Activated T-helper 1 cell treated with anti-CD3 and anti-CD28 coated beads, Interleukin-12 subunit alpha, Interleukin-12 subunit beta, Interleukin-2, Interleukin-4 antibody, amounts not matched to agents 30 ng/mL and 10 ng/mL and 1 ng/mL, durations not matched to agents 14 hours and 24 hours and 36 hours (primary cell): Measurements from ENCODE around the gene COL4A2. TPM values are rescaled to one million over a fixed set of nuclear protein-coding genes. Genes with fewer than 3 reads are reported as not detected.
A peak's percentile ranks its signal among the peaks of the same experiment; 100 is the strongest.
"Not testable (repeated sequence)": the region's sequence is repeated elsewhere in the genome, so short reads cannot be mapped to it uniquely, and the experiment has no call there.

Source experiments
- DNase-seq: peaks from one replicate; pipeline ENCODE4 v3.0.0; 2021; ENCODE audit warnings: low spot score
- H3K27ac Mint-ChIP-seq: one replicate; pipeline ENCODE4 v1.8.0; 2021; ENCODE audit warnings: mild to moderate bottlenecking, mixed read lengths
- H3K27me3 Mint-ChIP-seq: one replicate; pipeline ENCODE4 v1.8.0; 2022; ENCODE audit warnings: mild to moderate bottlenecking, moderate library complexity, mixed read lengths; ENCODE audit not compliant: insufficient read depth
- H3K36me3 Mint-ChIP-seq: one replicate; pipeline ENCODE4 v1.8.0; 2021; ENCODE audit warnings: low read depth, mixed read lengths
- H3K4me1 Mint-ChIP-seq: one replicate; pipeline ENCODE4 v1.8.0; 2021; ENCODE audit warnings: low read depth, mixed read lengths
- H3K4me3 Mint-ChIP-seq: one replicate; pipeline ENCODE4 v1.8.0; 2021; ENCODE audit warnings: mild to moderate bottlenecking, moderate library complexity, mixed read lengths
- H3K9me3 Mint-ChIP-seq: one replicate; pipeline ENCODE4 v1.8.0; 2021; ENCODE audit warnings: mixed read lengths
- intact Hi-C: fragments of 100-400 bp; cut with micrococcal nuclease; formaldehyde crosslinking; loops from one replicate; pipeline ENCODE4 v1.15.1; 2024
- total RNA-seq: library from RNA; stranded (reverse); gene quantifications from 2 replicates; pipeline ENCODE4 v1.2.3, GENCODE V29; 2022

Gene COL4A2
- total RNA-seq, 1 donor from 2014 or later: not detected

GRCh38 chr13:110307767-110308655 lies 927 bp downstream of the COL4A2 start:
- Mint-ChIP-seq H3K27me3 (peaks cover 81% of the 10 kb centered on the region), H3K36me3 (no peaks in the 10 kb centered on the region), H3K4me1 (peaks cover 15% of the 10 kb centered on the region), H3K4me3 (no peak overlapping the region), H3K9me3 (no peaks in the 10 kb centered on the region), H3K27ac (peak overlapping the region; percentile 78)
- no peak for DNase-seq
- intact Hi-C loops: loop anchor here (5.0 kb wide), 2 partner anchors 104 to 1754 kb away; no protein-coding TSS in a partner anchor

DNA sequence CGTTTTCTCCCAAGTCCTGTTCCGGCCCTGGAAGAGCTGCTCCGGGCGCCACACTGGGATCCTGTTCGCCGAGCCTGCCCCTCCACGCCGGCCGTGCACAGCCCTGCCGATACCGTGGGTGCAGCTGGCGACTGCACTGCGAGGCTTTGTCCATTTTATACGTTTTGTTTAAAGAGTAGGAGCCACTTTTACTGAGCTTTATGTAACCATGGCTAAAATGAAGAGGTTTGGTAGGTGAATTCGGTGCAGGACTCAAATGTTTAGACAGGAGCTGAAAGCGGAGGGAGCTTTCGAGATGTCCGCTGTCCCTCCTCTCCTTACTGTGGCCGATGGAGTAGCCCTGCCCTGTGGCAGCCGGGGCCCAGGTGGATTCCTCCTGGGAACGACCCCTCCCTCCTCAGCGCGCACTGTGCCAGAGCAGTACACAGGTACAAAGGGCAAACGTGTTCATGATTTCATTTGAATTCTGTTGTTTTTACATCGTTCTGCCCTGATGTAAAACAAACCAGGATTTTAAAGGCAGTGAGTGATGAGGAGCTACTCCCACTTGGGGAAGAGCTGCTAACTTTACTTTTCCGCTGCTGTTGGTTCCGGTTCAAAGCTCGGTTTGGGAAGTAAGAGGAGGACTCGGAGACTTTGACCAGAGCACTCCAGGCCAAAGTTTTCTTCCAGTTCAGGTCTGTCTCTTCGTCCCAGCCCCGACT lies 1.7 kb downstream of the COL4A2 start:
- Mint-ChIP-seq H3K4me1 (peaks cover 15% of the 10 kb centered on the region), H3K27ac (no peak overlapping the region), H3K27me3 (peaks cover 75% of the 10 kb centered on the region), H3K36me3 (no peaks in the 10 kb centered on the region), H3K4me3 (no peak overlapping the region), H3K9me3 (no peaks in the 10 kb centered on the region)
- DNase-seq: no peak
- intact Hi-C loops: loop anchor here (5.0 kb wide), 2 partner anchors 103 to 1753 kb away; no protein-coding TSS in a partner anchor

GRCh38 chr13:110309661-110310524 lies 2.8 kb downstream of the COL4A2 start:
- Mint-ChIP-seq H3K36me3 (no peaks in the 10 kb centered on the region), H3K4me3 (no peak overlapping the region), H3K27me3 (peaks cover 65% of the 10 kb centered on the region), H3K9me3 (no peaks in the 10 kb centered on the region), H3K4me1 (peaks cover 15% of the 10 kb centered on the region), H3K27ac (no peak overlapping the region)
- intact Hi-C loops: loop anchor here (5.0 kb wide), 2 partner anchors 102 to 1752 kb away; no protein-coding TSS in a partner anchor
- no peak for DNase-seq

DNA sequence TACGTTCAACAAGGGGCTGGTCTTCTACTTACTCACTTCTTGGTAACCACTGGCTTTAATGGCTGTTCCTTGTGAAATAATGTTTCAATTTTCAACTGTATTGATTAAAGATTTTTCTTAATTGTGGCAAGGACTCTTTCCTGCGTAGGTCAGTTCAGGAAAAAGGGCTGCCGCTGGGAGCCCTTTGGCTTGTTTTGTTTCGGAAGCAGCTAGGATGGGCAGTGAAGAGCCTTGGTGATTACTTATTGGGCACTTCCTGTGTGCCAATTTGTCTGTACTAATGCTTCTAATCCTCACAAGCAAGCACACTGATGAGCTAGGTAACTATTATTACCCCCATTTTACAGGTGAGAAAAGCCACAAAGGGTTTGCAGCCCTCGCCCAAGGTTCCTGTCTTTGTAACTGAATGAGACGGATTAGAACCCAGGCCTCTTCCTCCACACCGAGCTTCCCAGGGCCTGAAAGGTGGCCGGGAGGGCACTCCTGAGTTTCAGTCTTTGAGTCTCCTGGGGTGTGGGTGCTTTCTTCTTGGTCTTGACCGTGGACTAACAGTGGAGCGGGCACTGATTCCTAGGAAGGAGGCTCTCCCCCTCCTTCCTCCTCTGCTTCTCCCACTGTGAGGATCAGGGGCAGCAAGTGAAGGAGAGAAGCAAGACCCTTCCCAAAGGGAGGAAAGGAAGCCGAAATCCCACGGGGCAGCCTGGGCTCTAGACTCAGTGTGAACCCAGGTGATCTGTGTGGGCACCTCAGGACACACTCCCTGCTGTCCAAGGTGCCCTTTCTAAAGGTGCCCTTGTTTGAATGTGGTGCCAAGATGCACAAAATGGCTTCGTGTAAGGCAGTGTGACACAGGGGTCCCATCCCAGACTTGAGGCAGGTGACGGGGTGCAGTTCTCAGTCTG lies 3.7 kb downstream of the COL4A2 start:
- intact Hi-C loops: no loop called here
- H3K27me3 Mint-ChIP-seq: peaks cover 63% of the 10 kb centered on the region

DNA sequence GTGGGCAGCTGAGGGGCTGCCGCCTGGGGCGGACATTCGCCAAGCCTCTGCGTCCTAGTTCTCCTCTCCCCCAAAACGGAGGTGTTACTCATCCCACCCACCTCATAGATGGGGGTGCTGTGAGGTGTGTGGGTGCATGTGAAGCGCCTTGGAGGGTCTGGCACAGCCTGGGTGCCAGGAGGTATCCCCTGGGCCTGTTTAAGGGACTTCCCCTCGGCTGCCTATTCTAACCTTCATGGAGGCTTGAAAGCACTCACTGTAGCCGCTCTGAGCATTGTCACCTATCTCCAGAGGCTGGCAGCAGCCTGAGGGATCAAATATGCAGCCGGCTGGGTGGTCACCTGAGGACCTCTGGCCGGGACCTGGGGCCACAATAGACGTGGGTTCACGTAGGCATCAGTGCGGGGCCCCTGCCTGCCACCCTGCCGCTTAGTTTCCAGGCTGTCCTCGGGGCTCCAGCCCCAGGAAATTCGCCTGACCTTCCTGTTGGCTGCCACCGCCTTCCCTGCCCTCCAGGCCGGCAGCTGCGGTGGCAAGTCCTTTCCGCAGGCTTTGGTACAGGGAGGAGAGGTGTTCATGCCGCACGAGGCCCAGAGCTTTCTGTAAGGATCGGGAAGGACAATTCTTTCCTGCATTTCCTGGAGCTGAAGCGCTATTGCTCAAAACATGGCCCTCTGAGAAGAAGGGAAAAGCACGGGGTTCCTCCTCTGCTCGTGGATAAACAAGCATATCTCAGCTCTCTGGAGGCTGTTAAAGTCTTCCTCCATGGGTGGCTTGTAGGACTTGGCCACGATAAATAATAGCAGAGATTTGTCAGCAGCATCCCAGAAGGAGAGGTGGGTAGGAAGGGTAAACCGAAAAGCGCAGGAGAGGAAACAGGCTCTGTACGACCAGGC lies 4.6 kb downstream of the COL4A2 start:
- Mint-ChIP-seq H3K4me3 (no peak overlapping the region), H3K4me1 (peaks cover 8% of the 10 kb centered on the region), H3K9me3 (no peaks in the 10 kb centered on the region), H3K27ac (no peak overlapping the region), H3K36me3 (no peaks in the 10 kb centered on the region), H3K27me3 (peaks cover 64% of the 10 kb centered on the region)
- no peak for DNase-seq
- intact Hi-C loops: no loop called here

More for the DNA sequence above, 3.7 kb downstream of the COL4A2 start:
- Mint-ChIP-seq H3K36me3 (no peaks in the 10 kb centered on the region), H3K4me3 (no peak overlapping the region), H3K9me3 (no peaks in the 10 kb centered on the region), H3K4me1 (peaks cover 11% of the 10 kb centered on the region), H3K27ac (no peak overlapping the region)
- no peak for DNase-seq

- H3K9me3 Mint-ChIP-seq: no peaks in the 10 kb centered on the region
- H3K4me1 Mint-ChIP-seq: peaks cover 8% of the 10 kb centered on the region
- H3K4me3 Mint-ChIP-seq: no peak overlapping the region
- no peak for DNase-seq
- H3K36me3 Mint-ChIP-seq: no peaks in the 10 kb centered on the region
- no peak overlapping the region for H3K27ac Mint-ChIP-seq
- intact Hi-C loops: no loop called here
- peaks cover 64% of the 10 kb centered on the region for H3K27me3 Mint-ChIP-seq
These were observed 5.4 kb downstream of the COL4A2 start for GRCh38 chr13:110312339-110313031.

DNA sequence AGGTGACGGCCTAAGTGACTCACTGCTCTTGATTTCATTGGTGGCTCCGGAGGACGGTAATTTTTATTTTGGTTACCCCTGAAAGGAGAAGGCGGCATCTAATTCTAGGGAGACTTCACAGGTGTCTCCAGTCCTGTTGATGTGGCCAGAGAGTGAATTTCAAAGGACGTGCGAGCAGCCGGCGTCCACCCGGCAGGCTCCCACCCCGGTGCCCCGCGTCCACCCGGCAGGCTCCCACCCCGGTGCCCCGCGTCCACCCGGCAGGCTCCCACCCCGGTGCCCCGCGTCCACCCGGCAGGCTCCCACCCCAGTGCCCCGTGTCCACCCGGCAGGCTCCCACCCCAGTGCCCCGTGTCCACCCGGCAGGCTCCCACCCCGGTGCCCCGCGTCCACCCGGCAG lies 6.2 kb downstream of the COL4A2 start:
- H3K9me3 Mint-ChIP-seq, H3K36me3 Mint-ChIP-seq, intact Hi-C loops, H3K4me1 Mint-ChIP-seq, H3K27ac Mint-ChIP-seq, H3K4me3 Mint-ChIP-seq, DNase-seq: not testable (repeated sequence)
- H3K27me3 Mint-ChIP-seq: peaks cover 64% of the 10 kb centered on the region

DNA sequence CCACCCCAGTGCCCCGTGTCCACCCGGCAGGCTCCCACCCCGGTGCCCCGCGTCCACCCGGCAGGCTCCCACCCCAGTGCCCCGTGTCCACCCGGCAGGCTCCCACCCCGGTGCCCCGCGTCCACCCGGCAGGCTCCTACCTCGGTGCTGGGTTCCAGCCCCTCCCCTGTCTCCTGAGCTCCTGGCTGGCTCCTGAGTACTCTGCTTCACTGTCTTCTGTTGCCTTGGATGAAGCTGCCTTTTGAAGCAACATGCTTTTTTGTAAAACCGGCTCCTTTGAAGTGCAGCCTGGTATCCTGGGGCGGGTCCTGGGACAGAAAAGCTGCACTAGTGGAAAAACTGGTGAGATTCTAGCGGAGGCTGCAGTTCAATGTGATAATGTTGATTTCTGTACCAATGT lies 6.6 kb downstream of the COL4A2 start:
- H3K4me3 Mint-ChIP-seq, H3K9me3 Mint-ChIP-seq, H3K4me1 Mint-ChIP-seq, DNase-seq, H3K36me3 Mint-ChIP-seq, intact Hi-C loops, H3K27ac Mint-ChIP-seq: not testable (repeated sequence)
- peaks cover 59% of the 10 kb centered on the region for H3K27me3 Mint-ChIP-seq

GRCh38 chr13:110314516-110315245 lies 7.6 kb downstream of the COL4A2 start:
- intact Hi-C loops: no loop called here
- peaks cover 2% of the 10 kb centered on the region for H3K9me3 Mint-ChIP-seq
- DNase-seq: no peak
- H3K36me3 Mint-ChIP-seq: no peaks in the 10 kb centered on the region
- H3K27me3 Mint-ChIP-seq: peaks cover 52% of the 10 kb centered on the region
- H3K4me1 Mint-ChIP-seq: peaks cover 8% of the 10 kb centered on the region
- H3K4me3 Mint-ChIP-seq: no peak overlapping the region
- no peak overlapping the region for H3K27ac Mint-ChIP-seq

DNA sequence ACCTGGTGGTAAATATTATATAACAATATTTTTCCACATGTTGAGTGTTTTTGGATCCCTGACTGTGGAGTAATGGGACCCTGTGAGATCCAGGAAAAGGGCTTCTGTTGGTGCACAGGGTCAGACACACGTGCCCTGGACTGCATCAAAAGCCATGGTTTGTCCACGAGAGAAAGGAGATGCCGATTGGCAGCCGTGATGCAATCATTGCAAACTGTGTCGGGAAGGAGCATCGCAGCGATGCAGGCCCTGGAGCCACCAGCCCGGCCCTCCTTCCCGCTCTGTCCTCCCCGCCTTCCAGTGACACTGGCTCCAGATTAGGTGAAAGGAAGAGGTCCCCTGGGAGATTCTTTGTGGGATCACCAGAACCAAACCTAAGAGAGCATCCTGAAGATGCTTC lies 9.1 kb downstream of the COL4A2 start:
- intact Hi-C loops: no loop called here

More for the DNA sequence above, 9.1 kb downstream of the COL4A2 start:
- H3K4me1 Mint-ChIP-seq: peaks cover 17% of the 10 kb centered on the region
- no peak overlapping the region for H3K27ac Mint-ChIP-seq
- no peak for DNase-seq
- no peak overlapping the region for H3K4me3 Mint-ChIP-seq
- H3K9me3 Mint-ChIP-seq: peaks cover 4% of the 10 kb centered on the region
- H3K36me3 Mint-ChIP-seq: no peaks in the 10 kb centered on the region
- peaks cover 39% of the 10 kb centered on the region for H3K27me3 Mint-ChIP-seq
